GM04504 (cell line): ENCODE data around the gene ARHGAP9.
"Not testable (repeated sequence)": the region's sequence is repeated elsewhere in the genome, so short reads cannot be mapped to it uniquely, and the experiment has no call there.

ENCODE experiments used
- DNase-seq: peaks from one replicate; pipeline ENCODE4 v3.0.0-alpha.2; 2012; ENCODE audit warnings: low read depth

The ARHGAP9 gene

GRCh38 chr12:57517187-57517586 is 37.5 kb upstream of the ARHGAP9 start:
- peak; percentile 53 for DNase-seq

- DNase-seq: no peak
These were observed 37.0 kb upstream of the ARHGAP9 start for GRCh38 chr12:57516617-57517153.

DNA sequence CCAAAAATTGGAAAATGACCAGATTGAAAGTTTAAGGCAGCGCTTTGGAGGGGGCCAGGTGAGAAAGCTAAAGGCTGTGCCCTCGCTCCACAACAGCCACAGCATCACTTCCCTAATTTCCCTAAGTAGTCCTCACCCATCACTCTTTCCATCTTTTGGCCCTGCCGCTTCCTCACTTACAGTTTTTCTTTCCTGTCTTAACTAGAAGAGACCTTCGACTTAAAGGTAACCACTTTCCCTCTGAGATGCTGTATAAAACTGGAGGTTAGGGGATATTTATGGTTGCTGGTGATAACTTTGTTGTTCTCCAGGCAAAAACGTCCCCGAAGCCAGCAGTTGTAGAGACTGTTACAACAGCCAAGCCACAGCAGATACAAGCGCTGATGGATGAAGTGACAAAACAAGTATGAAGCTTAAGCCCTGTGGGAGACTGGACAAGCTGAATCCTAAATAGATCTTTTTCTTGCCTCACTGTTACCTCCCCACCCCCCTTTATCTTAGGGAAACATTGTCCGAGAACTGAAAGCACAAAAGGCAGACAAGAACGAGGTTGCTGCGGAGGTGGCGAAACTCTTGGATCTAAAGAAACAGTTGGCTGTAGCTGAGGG is 36.4 kb upstream of the ARHGAP9 start:
- no peak for DNase-seq

- DNase-seq: no peak
These were observed 35.8 kb upstream of the ARHGAP9 start for GRCh38 chr12:57515408-57515933.

- DNase-seq: no peak
These were observed 35.2 kb upstream of the ARHGAP9 start for GRCh38 chr12:57514720-57515407.

GRCh38 chr12:57514246-57514645 is 34.6 kb upstream of the ARHGAP9 start:
- DNase-seq: not testable (repeated sequence)

DNA sequence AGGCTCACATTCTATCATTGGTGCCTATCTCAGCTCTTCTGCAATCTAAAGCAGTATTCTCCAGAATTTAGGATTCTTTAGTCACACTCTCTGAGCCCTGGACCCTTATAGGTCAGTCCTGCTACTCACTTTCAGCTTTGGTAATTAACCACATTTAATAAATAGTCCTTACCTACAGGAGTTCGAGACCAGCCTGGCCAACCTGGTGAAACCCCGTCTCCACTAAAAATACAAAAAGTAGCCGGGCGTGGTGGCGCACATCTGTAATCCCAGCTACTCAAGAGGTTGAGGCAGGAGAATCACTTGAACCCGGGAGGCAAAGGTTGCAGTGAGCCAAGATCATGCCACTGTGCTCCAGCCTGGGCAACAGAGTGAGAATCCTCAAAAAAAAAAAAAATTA is 34.0 kb upstream of the ARHGAP9 start:
- not testable (repeated sequence) for DNase-seq

- DNase-seq: no peak
These were observed 33.6 kb upstream of the ARHGAP9 start for GRCh38 chr12:57513266-57513665.

- DNase-seq: no peak
These were observed 33.0 kb upstream of the ARHGAP9 start for GRCh38 chr12:57512665-57513064.

DNA sequence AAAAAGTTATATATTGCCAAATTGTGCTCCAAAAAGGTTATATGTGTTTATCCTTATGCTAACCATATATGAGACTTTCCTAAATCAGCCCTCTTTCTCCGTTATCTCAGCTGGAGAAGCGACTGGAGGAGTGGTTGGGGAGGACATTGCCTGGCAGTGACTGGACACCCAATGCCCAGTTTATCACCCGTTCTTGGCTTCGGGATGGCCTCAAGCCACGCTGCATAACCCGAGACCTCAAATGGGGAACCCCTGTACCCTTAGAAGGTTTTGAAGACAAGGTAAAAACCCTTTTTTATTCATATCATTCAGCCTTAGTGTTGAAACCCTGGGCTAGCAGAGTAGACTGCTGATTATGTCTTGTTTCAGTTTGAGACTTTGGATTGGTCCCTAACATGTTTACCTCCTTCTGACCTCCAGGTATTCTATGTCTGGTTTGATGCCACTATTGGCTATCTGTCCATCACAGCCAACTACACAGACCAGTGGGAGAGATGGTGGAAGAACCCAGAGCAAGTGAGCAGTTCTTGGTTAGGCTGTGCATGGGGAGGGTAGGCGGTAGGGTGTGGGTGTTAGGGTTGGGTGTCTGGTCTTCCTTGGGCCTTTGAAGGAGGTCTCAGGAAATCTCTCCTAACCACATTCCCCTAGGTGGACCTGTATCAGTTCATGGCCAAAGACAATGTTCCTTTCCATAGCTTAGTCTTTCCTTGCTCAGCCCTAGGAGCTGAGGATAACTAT is 32.1 kb upstream of the ARHGAP9 start:
- no peak for DNase-seq

DNA sequence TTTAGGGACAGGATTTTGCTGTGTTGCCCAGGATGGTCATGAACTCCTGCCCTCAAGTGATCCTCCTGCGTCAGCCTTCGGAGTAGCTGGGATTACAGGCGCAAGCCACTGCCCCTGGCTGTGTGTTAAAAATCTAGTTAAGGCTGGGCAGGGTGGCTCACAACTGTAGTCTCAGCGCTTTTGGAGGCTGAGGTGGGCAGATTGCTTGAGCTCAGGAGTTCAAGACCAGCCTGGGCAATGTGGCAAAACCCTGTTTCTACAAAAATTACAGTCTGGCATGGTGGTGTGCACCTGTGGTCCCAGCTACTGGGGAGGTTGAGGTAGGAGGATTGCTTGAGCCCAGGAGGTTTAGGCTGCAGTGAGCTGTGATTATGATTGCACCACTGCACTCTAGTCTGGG is 31.5 kb upstream of the ARHGAP9 start:
- no peak for DNase-seq

DNA sequence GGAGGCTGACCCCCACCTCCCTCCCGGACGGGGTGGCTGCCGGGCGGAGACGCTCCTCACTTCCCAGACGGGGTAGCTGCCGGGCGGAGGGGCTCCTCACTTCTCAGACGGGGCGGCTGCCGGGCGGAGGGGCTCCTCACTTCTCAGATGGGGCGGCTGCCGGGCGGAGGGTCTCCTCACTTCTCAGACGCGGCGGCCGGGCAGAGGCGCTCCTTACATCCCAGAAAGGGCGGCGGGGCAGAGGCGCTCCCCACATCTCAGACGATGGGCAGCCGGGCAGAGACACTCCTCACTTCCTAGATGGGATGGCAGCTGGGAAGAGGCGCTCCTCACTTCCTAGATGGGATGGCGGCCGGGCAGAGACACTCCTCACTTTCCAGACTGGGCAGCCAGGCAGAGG is 28.1 kb upstream of the ARHGAP9 start:
- DNase-seq: not testable (repeated sequence)

GRCh38 chr12:57506541-57506940 is 26.9 kb upstream of the ARHGAP9 start:
- not testable (repeated sequence) for DNase-seq

DNA sequence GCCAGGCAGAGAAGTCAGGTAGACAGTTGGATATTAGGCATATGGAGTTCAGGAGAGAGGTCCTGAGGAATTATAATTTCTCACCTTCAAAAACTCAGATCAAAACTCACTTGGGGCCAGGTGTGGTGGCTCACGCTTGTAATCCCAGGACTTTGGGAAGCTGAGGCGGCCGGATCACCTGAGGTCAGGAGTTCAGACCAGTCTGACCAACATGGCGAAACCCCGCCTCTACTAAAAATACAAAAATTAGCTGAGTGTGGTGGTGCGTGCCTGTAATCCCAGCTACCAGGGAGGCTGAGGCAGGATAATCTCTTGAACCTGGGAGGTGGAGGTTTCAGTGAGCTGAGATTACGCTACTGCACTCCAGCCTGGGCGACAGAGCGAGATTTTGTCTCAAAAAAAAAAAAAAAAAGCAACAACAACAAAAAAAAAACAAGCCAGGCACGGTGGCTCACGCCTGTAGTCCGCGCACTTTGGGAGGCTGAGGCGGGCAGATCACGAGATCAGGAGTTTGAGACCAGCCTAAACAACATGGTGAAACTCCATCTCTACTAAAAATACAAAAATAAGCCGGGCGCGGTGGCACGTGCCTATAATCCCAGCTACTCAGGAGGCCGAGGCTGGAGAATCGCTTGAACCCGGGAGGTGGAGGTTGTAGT is 22.8 kb upstream of the ARHGAP9 start:
- DNase-seq: not testable (repeated sequence)

DNA sequence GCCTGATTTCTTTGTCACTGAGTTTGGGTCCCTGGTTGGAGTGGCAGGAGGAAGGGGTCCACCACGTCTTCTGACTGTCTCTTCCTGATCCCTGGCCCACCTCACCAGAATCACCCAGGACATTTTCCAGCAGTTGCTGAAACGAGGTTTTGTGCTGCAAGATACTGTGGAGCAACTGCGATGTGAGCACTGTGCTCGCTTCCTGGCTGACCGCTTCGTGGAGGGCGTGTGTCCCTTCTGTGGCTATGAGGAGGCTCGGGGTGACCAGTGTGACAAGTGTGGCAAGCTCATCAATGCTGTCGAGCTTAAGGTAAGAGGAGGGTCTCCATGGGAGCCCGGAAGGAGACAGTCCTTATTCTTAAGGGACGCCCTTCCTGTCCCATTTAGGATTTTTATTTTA is 20.5 kb upstream of the ARHGAP9 start:
- DNase-seq: no peak

GRCh38 chr12:57498571-57498970 is 18.9 kb upstream of the ARHGAP9 start:
- DNase-seq: no peak

GRCh38 chr12:57498132-57498502 is 18.5 kb upstream of the ARHGAP9 start:
- no peak for DNase-seq

DNA sequence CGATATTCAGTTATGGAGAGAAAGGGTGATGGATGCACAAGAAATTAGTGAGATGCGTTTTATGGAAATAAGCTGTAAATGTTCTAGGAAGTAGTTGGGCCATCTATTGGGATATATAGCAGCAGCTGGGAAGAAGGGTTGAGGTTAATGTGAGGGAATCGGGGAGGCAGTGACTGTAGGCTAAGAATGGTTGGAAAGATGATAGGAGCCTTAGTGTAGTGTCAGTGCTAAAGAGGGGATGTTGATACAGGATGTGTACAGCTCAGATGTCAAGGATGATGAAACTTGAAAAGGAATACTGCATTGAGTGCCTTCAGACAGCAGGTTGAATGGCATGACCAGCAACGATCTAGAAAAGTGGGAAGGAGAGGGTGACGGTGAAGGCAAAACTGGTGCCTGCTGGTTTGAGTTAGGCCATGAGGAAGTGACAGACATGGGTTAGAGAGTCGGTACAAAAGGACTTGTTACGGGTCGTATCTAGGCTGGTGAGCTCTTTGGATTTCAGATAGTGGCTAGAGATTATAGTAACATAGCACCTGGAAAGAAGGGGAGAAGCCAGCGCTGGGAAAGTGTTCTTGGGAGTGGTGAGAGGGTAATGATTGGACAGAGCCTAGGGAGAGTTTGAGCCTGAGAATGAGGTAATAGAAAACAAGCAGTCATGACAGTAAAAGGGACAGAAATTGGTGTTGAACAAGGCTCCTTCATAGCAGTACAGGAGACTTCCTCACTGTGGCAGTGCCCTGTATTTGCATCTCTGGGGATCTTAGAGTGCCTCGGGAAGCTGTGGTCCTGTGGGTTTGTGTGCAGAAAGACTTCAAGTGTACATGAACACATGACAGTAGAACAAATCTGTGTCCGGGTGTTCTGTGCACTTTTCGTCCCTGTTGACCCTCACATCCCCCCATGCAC is 17.8 kb upstream of the ARHGAP9 start:
- no peak for DNase-seq

DNA sequence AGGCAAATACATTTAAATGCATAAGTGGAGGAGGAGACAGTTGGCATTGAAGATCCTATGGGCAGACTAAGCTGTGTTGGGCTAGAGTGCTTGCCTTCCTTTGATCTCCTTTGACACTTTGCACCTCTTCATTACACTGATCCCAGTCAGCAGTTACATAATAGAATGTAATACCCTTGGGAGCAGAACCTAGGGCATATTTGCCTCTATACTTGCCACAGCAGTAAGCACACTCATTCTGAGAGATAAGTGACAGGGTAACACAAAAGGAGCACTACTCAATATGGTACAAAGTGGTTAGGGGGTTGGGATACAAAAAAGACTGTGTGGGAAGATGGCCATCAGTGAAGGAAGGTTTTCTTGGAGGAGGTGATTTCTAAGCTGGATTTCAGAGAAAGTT is 17.2 kb upstream of the ARHGAP9 start:
- DNase-seq: no peak

DNA sequence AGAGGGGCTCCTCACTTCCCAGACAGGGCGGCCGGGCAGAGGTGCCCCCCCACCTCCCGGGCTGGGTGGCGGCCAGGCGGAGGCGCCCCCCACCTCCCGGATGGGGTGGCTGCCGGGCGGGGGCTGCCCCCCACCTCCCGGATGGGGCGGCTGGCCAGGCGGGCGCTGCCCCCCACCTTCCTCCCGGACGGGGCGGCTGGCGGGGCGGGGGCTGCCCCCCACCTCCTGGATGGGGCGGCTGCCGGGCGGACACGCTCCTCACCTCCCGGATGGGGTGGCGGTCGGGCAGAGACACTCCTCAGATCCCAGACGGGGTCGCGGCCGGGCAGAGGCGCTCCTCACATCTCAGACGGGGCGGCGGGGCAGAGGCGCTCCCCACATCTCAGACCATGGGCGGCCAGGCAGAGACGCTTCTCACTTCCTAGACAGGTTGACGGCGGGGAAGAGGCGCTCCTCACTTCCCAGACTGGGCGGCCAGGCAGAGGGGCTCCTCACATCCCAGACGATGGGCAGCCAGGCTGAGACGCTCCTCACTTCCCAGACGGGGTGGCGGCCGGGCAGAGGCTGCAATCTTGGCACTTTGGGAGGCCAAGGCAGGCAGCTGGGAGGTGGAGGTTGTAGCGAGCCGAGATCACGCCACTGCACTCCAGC is 15.5 kb upstream of the ARHGAP9 start:
- DNase-seq: not testable (repeated sequence)
